ENCODE data around the gene ELOVL1. TPM values are rescaled to one million over a fixed set of nuclear protein-coding genes. Genes with fewer than 3 reads are reported as not detected.

The ELOVL1 gene
- total RNA-seq, 4 donors from 2014 or later = 26.3 to 65.0 (median 41.0) TPM

GRCh38 chr1:43345120-43345519 is 22.7 kb downstream of the ELOVL1 start:
- H3K27me3 ChIP-seq = no peaks in the 10 kb centered on the region
- H3K4me1 ChIP-seq = peaks cover 0 to 22% (median 0%) of the 10 kb centered on the region in 3 donors
- no peak overlapping the region for H3K27ac ChIP-seq
- 27 to 56% methylated on average over 2 to 3 of the region's 3 CpGs for WGBS, 2 donors (ENCODE audit: low coverage in 1 of 2)
- H3K9me3 ChIP-seq = no peaks in the 10 kb centered on the region
- no peak for ATAC-seq
- no peak overlapping the region for H3K4me3 ChIP-seq
- no peak for TF ChIP-seq CTCF (IDR thresholded peaks at IDR 0.05)
- no peak for TF ChIP-seq EP300 (IDR thresholded peaks at IDR 0.05)
- TF ChIP-seq POLR2A (IDR thresholded peaks at IDR 0.05) = no peak
- no peak for TF ChIP-seq POLR2AphosphoS5 (IDR thresholded peaks at IDR 0.05)
- H3K36me3 ChIP-seq = no peaks in the 10 kb centered on the region

GRCh38 chr1:43344267-43344850 is 23.5 kb downstream of the ELOVL1 start:
- no peaks in the 10 kb centered on the region for H3K27me3 ChIP-seq
- 47 to 51% methylated on average over 4 of the region's 4 CpGs for WGBS, 2 donors (ENCODE audit: low coverage in 1 of 2)
- ATAC-seq = no peak
- no peak overlapping the region for H3K27ac ChIP-seq
- no peak for TF ChIP-seq POLR2AphosphoS5 (IDR thresholded peaks at IDR 0.05)
- no peak for TF ChIP-seq CTCF (IDR thresholded peaks at IDR 0.05)
- TF ChIP-seq POLR2A (IDR thresholded peaks at IDR 0.05) = no peak
- no peak for TF ChIP-seq EP300 (IDR thresholded peaks at IDR 0.05)
- no peak overlapping the region for H3K4me3 ChIP-seq
- H3K9me3 ChIP-seq = no peaks in the 10 kb centered on the region
- H3K36me3 ChIP-seq = no peaks in the 10 kb centered on the region
- peaks cover 0 to 15% (median 0%) of the 10 kb centered on the region in 3 donors for H3K4me1 ChIP-seq

DNA sequence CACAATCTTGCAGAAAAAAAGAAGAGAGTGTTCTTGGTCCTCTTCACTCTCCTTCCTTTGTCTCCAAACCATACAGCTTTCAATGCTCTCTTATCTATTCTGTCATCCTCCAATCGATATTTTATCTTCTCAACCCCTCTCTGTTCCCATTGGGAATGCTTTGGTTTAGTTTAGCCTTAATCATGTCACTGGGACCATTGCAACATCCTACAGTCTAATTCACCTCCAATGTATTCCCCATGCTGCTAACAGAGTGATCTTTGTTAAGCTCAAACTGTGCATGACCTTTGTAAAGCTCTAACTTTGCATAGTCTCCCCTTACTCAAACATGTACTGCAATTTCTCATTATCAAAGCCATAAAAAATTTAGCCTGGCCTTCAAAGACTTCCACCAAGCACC is 27.3 kb downstream of the ELOVL1 start:
- ATAC-seq = no peak
- no peaks in the 10 kb centered on the region for H3K27me3 ChIP-seq
- H3K27ac ChIP-seq = no peak overlapping the region
- no peak overlapping the region for H3K4me3 ChIP-seq
- WGBS, 2 donors (ENCODE audit: low coverage in 1 of 2) = 53 to 92% methylated on average over 1 of the region's 1 CpG
- no peaks in the 10 kb centered on the region for H3K36me3 ChIP-seq
- no peaks in the 10 kb centered on the region for H3K9me3 ChIP-seq
- TF ChIP-seq CTCF (IDR thresholded peaks at IDR 0.05) = no peak
- TF ChIP-seq POLR2AphosphoS5 (IDR thresholded peaks at IDR 0.05) = no peak
- no peak for TF ChIP-seq POLR2A (IDR thresholded peaks at IDR 0.05)
- TF ChIP-seq EP300 (IDR thresholded peaks at IDR 0.05) = no peak
- H3K4me1 ChIP-seq = no peaks in the 10 kb centered on the region

GRCh38 chr1:43339584-43340232 is 28.1 kb downstream of the ELOVL1 start:
- WGBS, 2 donors (ENCODE audit: low coverage in 1 of 2) = 100% methylated on average over 2 of the region's 6 CpGs; no CpG with 5 or more reads in 1 of the 2 donors
- ATAC-seq = no peak
- Histone ChIP-seq H3K27me3 (no peaks in the 10 kb centered on the region), H3K4me3 (no peak overlapping the region), H3K4me1 (no peaks in the 10 kb centered on the region), H3K36me3 (no peaks in the 10 kb centered on the region), H3K9me3 (no peaks in the 10 kb centered on the region), H3K27ac (no peak overlapping the region)
- no peak for TF ChIP-seq POLR2A (IDR thresholded peaks at IDR 0.05)
- no peak for TF ChIP-seq CTCF (IDR thresholded peaks at IDR 0.05)
- no peak for TF ChIP-seq POLR2AphosphoS5 (IDR thresholded peaks at IDR 0.05)
- TF ChIP-seq EP300 (IDR thresholded peaks at IDR 0.05) = no peak

GRCh38 chr1:43338001-43338400 is 29.8 kb downstream of the ELOVL1 start:
- no peak for ATAC-seq
- Histone ChIP-seq H3K9me3 (no peaks in the 10 kb centered on the region), H3K4me1 (no peaks in the 10 kb centered on the region), H3K27me3 (no peaks in the 10 kb centered on the region), H3K27ac (no peak overlapping the region), H3K4me3 (no peak overlapping the region), H3K36me3 (no peaks in the 10 kb centered on the region)
- no peak for TF ChIP-seq POLR2AphosphoS5 (IDR thresholded peaks at IDR 0.05)
- TF ChIP-seq CTCF (IDR thresholded peaks at IDR 0.05) = no peak
- TF ChIP-seq EP300 (IDR thresholded peaks at IDR 0.05) = no peak
- TF ChIP-seq POLR2A (IDR thresholded peaks at IDR 0.05) = no peak
- 95% methylated on average over 3 of the region's 5 CpGs; no CpG with 5 or more reads in 1 of the 2 donors for WGBS, 2 donors (ENCODE audit: low coverage in 1 of 2)

All from gastroesophageal sphincter (tissue), 4 donors.